ENCODE data around the gene MIPOL1.

GRCh38 chr14:37170237-37170636 lies 27.5 kb upstream of the MIPOL1 start:
- TF ChIP-seq GATA3 (IDR thresholded peaks at IDR 0.05; ENCODE audit: low read depth, low read length) = no peak
- TF ChIP-seq GATA2 (IDR thresholded peaks at IDR 0.05; ENCODE audit: low read depth, low read length) = no peak
